HEK293 (cell line): Measurements from ENCODE around the gene TUBG2.

Source experiments
- CTCF ChIA-PET: fragments of 350-600 bp; formaldehyde crosslinking; extraction: SDS; loops from one replicate; lab custom pipeline; 2021; ENCODE audit warnings: antibody characterized with exemption; lab: Yijun Ruan, JAX
- POLR2A ChIA-PET: fragments of 300-600 bp; formaldehyde crosslinking; extraction: SDS; loops from one replicate; lab custom pipeline; 2020; ENCODE audit warnings: antibody characterized with exemption, inconsistent platforms; lab: Yijun Ruan, JAX
- H3K27ac ChIP-seq: fragments of 200-500 bp; sonication (Bioruptor generic); 2 replicates; pipeline ENCODE4 v1.5.1; 2014; ENCODE audit warnings: low read depth, low read length, control low read depth, inconsistent platforms; ENCODE audit errors: extremely low read depth
- H3K36me3 ChIP-seq, 2 experiments: fragments of 200-500 bp in 1 of 2; sonication (Bioruptor generic) in 1 of 2; 1 replicate in 1 of 2; 2 replicates in 1 of 2; pipeline ENCODE4 v1.5.1; 2014 to 2017; ENCODE audit warnings: inconsistent platforms in 2 of 2, low read length in 2 of 2; ENCODE audit not compliant: control insufficient read depth in 2 of 2, insufficient read depth in 1 of 2
- H3K4me1 ChIP-seq: fragments of 200-500 bp; sonication (Bioruptor generic); 2 replicates; pipeline ENCODE4 v1.5.1; 2014; ENCODE audit warnings: mild to moderate bottlenecking, low read length, inconsistent platforms; ENCODE audit not compliant: control insufficient read depth, insufficient read depth
- H3K4me3 ChIP-seq: 2 replicates; pipeline ENCODE4 v1.5.1; 2011; ENCODE audit warnings: low read depth, mild to moderate bottlenecking, control low read depth, low read length, moderate library complexity
- H3K9me3 ChIP-seq: fragments of 200-500 bp; sonication (Bioruptor generic); 2 replicates; pipeline ENCODE4 v1.5.1; 2014; ENCODE audit warnings: low read depth, low read length, inconsistent platforms; ENCODE audit not compliant: control insufficient read depth, insufficient read depth
- BCL11B ChIP-seq: fragments of 450-650 bp; formaldehyde crosslinking; IDR thresholded peaks from 2 replicates; pipeline ENCODE4 v1.5.1; 2016; ENCODE audit warnings: low read depth, missing biosample characterization, missing genetic modification characterization
- HIC1 ChIP-seq: fragments of 450-650 bp; formaldehyde crosslinking; IDR thresholded peaks from 2 replicates; pipeline ENCODE4 v1.5.1; 2016; ENCODE audit warnings: missing biosample characterization, missing genetic modification characterization
- PRDM2 ChIP-seq: fragments of 450-650 bp; formaldehyde crosslinking; IDR thresholded peaks from 2 replicates; pipeline ENCODE4 v1.5.1; 2016; ENCODE audit warnings: missing biosample characterization, missing genetic modification characterization, borderline replicate concordance
- SP2 ChIP-seq: fragments of 450-650 bp; formaldehyde crosslinking; IDR thresholded peaks from 2 replicates; pipeline ENCODE4 v1.5.1; 2016; ENCODE audit warnings: missing biosample characterization, missing genetic modification characterization
- ZBTB44 ChIP-seq: fragments of 450-650 bp; IDR thresholded peaks from 2 replicates; pipeline ENCODE4 v1.5.1; 2018; ENCODE audit warnings: missing biosample characterization, mild to moderate bottlenecking, missing genetic modification characterization
- ZFHX2 ChIP-seq: fragments of 450-650 bp; formaldehyde crosslinking; conservative IDR thresholded peaks from 2 replicates; pipeline ENCODE4 v1.5.1; 2016; ENCODE audit warnings: missing biosample characterization, missing genetic modification characterization
- ZFP69B ChIP-seq: fragments of 450-650 bp; formaldehyde crosslinking; IDR thresholded peaks from 2 replicates; pipeline ENCODE4 v1.5.1; 2016; ENCODE audit warnings: missing biosample characterization, missing genetic modification characterization
- ZNF140 ChIP-seq: fragments of 450-650 bp; formaldehyde crosslinking; IDR thresholded peaks from 2 replicates; pipeline ENCODE4 v1.5.1; 2016; ENCODE audit warnings: missing biosample characterization, missing genetic modification characterization
- ZNF221 ChIP-seq: fragments of 450-650 bp; formaldehyde crosslinking; IDR thresholded peaks from 2 replicates; pipeline ENCODE4 v1.5.1; 2017; ENCODE audit warnings: missing biosample characterization, missing genetic modification characterization, borderline replicate concordance
- ZNF302 ChIP-seq: fragments of 450-650 bp; formaldehyde crosslinking; IDR thresholded peaks from 2 replicates; pipeline ENCODE4 v1.5.1; 2016; ENCODE audit warnings: missing biosample characterization, missing genetic modification characterization, low read depth
- ZNF350 ChIP-seq: fragments of 450-650 bp; formaldehyde crosslinking; IDR thresholded peaks from 2 replicates; pipeline ENCODE4 v1.5.0; 2017; ENCODE audit warnings: missing biosample characterization, mild to moderate bottlenecking, missing genetic modification characterization
- ZNF362 ChIP-seq: fragments of 450-650 bp; formaldehyde crosslinking; IDR thresholded peaks from 2 replicates; pipeline ENCODE4 v1.5.1; 2016; ENCODE audit warnings: missing biosample characterization, missing genetic modification characterization
- ZNF391 ChIP-seq: fragments of 450-650 bp; formaldehyde crosslinking; IDR thresholded peaks from 2 replicates; pipeline ENCODE4 v1.5.1; 2016; ENCODE audit warnings: low read depth, missing biosample characterization, missing genetic modification characterization, borderline replicate concordance
- ZNF394 ChIP-seq: fragments of 450-650 bp; formaldehyde crosslinking; IDR thresholded peaks from 2 replicates; pipeline ENCODE4 v1.5.1; 2016; ENCODE audit warnings: missing biosample characterization, missing genetic modification characterization, mild to moderate bottlenecking, moderate library complexity, borderline replicate concordance
- ZNF48 ChIP-seq: fragments of 450-650 bp; formaldehyde crosslinking; IDR thresholded peaks from 2 replicates; pipeline ENCODE4 v1.5.1; 2016; ENCODE audit warnings: missing biosample characterization, missing genetic modification characterization
- ZNF518A ChIP-seq: fragments of 450-650 bp; formaldehyde crosslinking; conservative IDR thresholded peaks from 2 replicates; pipeline ENCODE4 v1.5.1; 2016; ENCODE audit warnings: low read depth, missing biosample characterization, missing genetic modification characterization
- ZNF529 ChIP-seq: fragments of 450-650 bp; formaldehyde crosslinking; IDR thresholded peaks from 2 replicates; pipeline ENCODE4 v1.5.1; 2017; ENCODE audit warnings: missing genetic modification characterization, missing biosample characterization; ENCODE audit not compliant: insufficient replicate concordance
- ZNF555 ChIP-seq: fragments of 450-650 bp; formaldehyde crosslinking; conservative IDR thresholded peaks from 2 replicates; pipeline ENCODE4 v1.5.1; 2017; ENCODE audit warnings: missing biosample characterization, mild to moderate bottlenecking, missing genetic modification characterization, inconsistent platforms

Gene TUBG2

GRCh38 chr17:42680331-42680808 is 21.3 kb downstream of the TUBG2 start:
- Histone ChIP-seq H3K27ac (no peak overlapping the region; the same call in 1 of the 2 replicates), H3K4me1 (peaks cover 23% of the 10 kb centered on the region), H3K4me3 (no peak overlapping the region), H3K9me3 (no peaks in the 10 kb centered on the region), H3K36me3 (peaks cover 0 to 5% of the 10 kb centered on the region in 2 experiments; a peak in 1 of 3 replicates)
- CTCF ChIA-PET, result interaction anchor here (0.6 to 3.2 kb wide), 23 partner anchors 9 to 478 kb away, joined by 3 to 53 read pairs (median 5); partner anchors contain the start of genes BECN1, PSMC3IP, RETREG3 and TUBG1
- POLR2A ChIA-PET, result interaction anchor here (0.5 to 6.1 kb wide), 5 partner anchors 12 to 153 kb away, joined by 3 to 56 read pairs (median 5); partner anchors contain the start of genes PSME3, RETREG3 and TUBG1
- peak; percentile 56 for TF ChIP-seq SP2
- TF ChIP-seq HIC1 (tag by site-specific recombination), result no peak
- no peak for TF ChIP-seq ZBTB44
- TF ChIP-seq ZNF394 (tag by site-specific recombination), result no peak
- no peak for TF ChIP-seq ZNF518A (tag by site-specific recombination)
- TF ChIP-seq ZNF391 (tag by site-specific recombination), result no peak
- TF ChIP-seq BCL11B (tag by site-specific recombination), result peak; percentile 70
- no peak for TF ChIP-seq ZNF362 (tag by site-specific recombination)
- TF ChIP-seq ZNF140, result no peak
- TF ChIP-seq ZNF529 (tag by site-specific recombination), result no peak
- TF ChIP-seq ZNF350 (tag by site-specific recombination), result no peak
- no peak for TF ChIP-seq ZNF221 (tag by site-specific recombination)
- TF ChIP-seq ZFHX2 (tag by site-specific recombination), result peak; percentile 51
- TF ChIP-seq ZFP69B (tag by site-specific recombination), result no peak
- no peak for TF ChIP-seq PRDM2 (tag by site-specific recombination)
- no peak for TF ChIP-seq ZNF302 (tag by site-specific recombination)
- TF ChIP-seq ZNF555, result no peak
- TF ChIP-seq ZNF48 (tag by site-specific recombination), result no peak
